ENCODE data around the gene DNAJC1. TPM values are rescaled to one million over a fixed set of nuclear protein-coding genes. Genes with fewer than 3 reads are reported as not detected.

Gene DNAJC1
- total RNA-seq, 2 donors from 2014 or later: 27.4 to 33.8 TPM

GRCh38 chr10:21972584-21972983, 30.9 kb downstream of the DNAJC1 start:
- DNase-seq: no peak
- H3K4me3 ChIP-seq: no peak overlapping the region
- intact Hi-C loops (cut with DNase I): no loop called here
- no peaks in the 10 kb centered on the region for H3K27me3 ChIP-seq
- TF ChIP-seq CTCF (IDR thresholded peaks at IDR 0.05): no peak
- no peaks in the 10 kb centered on the region for H3K36me3 ChIP-seq
- no peaks in the 10 kb centered on the region for H3K9me3 ChIP-seq
- no peak overlapping the region for H3K9ac ChIP-seq (ENCODE audit: low read depth in 2 of 2, low read length in 2 of 2)
- no peak overlapping the region for H3K27ac ChIP-seq
- no peaks in the 10 kb centered on the region for H3K4me1 ChIP-seq

GRCh38 chr10:21969326-21970287, 33.9 kb downstream of the DNAJC1 start:
- intact Hi-C loops (cut with DNase I): no loop called here
- DNase-seq: no peak
- TF ChIP-seq CTCF (IDR thresholded peaks at IDR 0.05): no peak
- H3K27me3 ChIP-seq: no peaks in the 10 kb centered on the region
- no peaks in the 10 kb centered on the region for H3K4me1 ChIP-seq
- H3K27ac ChIP-seq: no peak overlapping the region
- H3K36me3 ChIP-seq: no peaks in the 10 kb centered on the region
- H3K9ac ChIP-seq (ENCODE audit: low read depth in 2 of 2, low read length in 2 of 2): no peak overlapping the region
- no peaks in the 10 kb centered on the region for H3K9me3 ChIP-seq
- no peak overlapping the region for H3K4me3 ChIP-seq

GRCh38 chr10:21964983-21965665, 38.4 kb downstream of the DNAJC1 start:
- no peak for DNase-seq
- Histone ChIP-seq H3K9me3 (no peaks in the 10 kb centered on the region), H3K4me3 (no peak overlapping the region), H3K27me3 (no peaks in the 10 kb centered on the region), H3K9ac (ENCODE audit: low read depth in 2 of 2, low read length in 2 of 2) (no peak overlapping the region), H3K36me3 (no peaks in the 10 kb centered on the region), H3K4me1 (no peaks in the 10 kb centered on the region), H3K27ac (no peak overlapping the region)
- intact Hi-C loops (cut with DNase I): no loop called here
- no peak for TF ChIP-seq CTCF (IDR thresholded peaks at IDR 0.05)

GRCh38 chr10:21962358-21962757, 41.2 kb downstream of the DNAJC1 start:
- Histone ChIP-seq H3K4me1 (no peaks in the 10 kb centered on the region), H3K36me3 (no peaks in the 10 kb centered on the region), H3K9ac (ENCODE audit: low read depth in 2 of 2, low read length in 2 of 2) (no peak overlapping the region), H3K4me3 (no peak overlapping the region), H3K9me3 (no peaks in the 10 kb centered on the region), H3K27me3 (no peaks in the 10 kb centered on the region), H3K27ac (no peak overlapping the region)
- TF ChIP-seq CTCF (IDR thresholded peaks at IDR 0.05): no peak
- intact Hi-C loops (cut with DNase I): no loop called here
- no peak for DNase-seq

GRCh38 chr10:21961847-21962246, 41.7 kb downstream of the DNAJC1 start:
- H3K36me3 ChIP-seq: no peaks in the 10 kb centered on the region
- TF ChIP-seq CTCF (IDR thresholded peaks at IDR 0.05): no peak
- H3K27ac ChIP-seq: no peak overlapping the region
- no peak for DNase-seq
- no peak overlapping the region for H3K9ac ChIP-seq (ENCODE audit: low read depth in 2 of 2, low read length in 2 of 2)
- no peaks in the 10 kb centered on the region for H3K4me1 ChIP-seq
- no peaks in the 10 kb centered on the region for H3K27me3 ChIP-seq
- no peak overlapping the region for H3K4me3 ChIP-seq
- H3K9me3 ChIP-seq: no peaks in the 10 kb centered on the region
- intact Hi-C loops (cut with DNase I): no loop called here

Measured in colonic mucosa (tissue), 4 donors.